ENCODE measurements around the gene TMEM235. TPM values are rescaled to one million over a fixed set of nuclear protein-coding genes. Genes with fewer than 3 reads are reported as not detected.

TMEM235 gene
- total RNA-seq, 1 donor, result not detected

DNA sequence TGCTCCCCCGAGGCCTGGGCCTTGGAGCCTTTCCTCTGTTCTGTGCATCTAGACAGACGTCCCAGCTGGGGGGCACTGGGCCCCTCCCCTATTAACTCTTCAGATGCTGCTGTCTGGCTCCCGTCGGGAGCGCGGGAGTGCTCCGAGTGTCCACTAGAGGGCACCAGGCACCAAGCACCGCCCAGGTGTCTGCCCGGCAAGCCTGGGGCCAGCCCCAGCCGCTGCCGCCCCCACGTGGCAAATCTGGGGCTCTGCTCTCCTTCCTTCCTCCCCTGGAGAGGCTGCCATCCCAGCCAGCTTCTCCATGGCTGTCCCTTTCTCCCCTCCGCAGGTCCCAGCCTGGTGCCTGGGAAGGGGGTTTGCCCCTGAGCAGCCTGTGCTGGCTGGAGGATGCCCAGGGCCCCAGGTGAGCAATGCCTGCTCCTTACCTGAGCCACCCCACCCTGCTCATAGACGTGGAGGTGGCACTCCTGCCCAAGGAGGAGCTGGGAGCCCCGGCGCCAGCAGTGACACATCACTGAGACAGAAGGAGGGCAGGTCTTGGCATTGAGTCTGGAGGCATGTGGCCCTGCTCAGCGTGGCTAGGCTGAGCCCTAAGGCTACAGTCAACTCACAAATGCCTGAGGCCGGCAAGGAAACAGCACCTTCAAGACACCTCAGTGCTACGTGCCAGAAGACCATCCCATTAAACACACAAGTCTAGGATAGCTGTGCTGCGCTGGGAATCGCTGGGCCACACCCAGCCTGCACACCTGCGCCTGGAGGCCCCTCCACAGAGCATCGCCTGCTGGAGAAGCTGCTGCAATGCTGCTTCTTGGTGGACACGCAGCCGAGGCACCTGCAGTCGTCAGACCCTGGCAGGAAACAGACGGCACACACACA is 19.7 kb downstream of the TMEM235 start:
- H2AFZ ChIP-seq (ENCODE audit: low read length), result peak overlapping the region; percentile 89
- H3K27ac ChIP-seq (ENCODE audit: low read depth, low read length), result no peak overlapping the region
- DNase-seq (ENCODE audit: insufficient read length, low spot score, missing footprints), result peak; percentile 100
- no peaks in the 10 kb centered on the region for H3K36me3 ChIP-seq (ENCODE audit: insufficient read depth, low read length)
- H3K27me3 ChIP-seq (ENCODE audit: insufficient read depth, low read length), result peaks cover 6% of the 10 kb centered on the region
- H3K79me2 ChIP-seq (ENCODE audit: insufficient read depth, low read length), result no peaks in the 10 kb centered on the region
- peaks cover 9% of the 10 kb centered on the region for H3K4me1 ChIP-seq (ENCODE audit: insufficient read depth, low read length)
- H3K4me3 ChIP-seq (ENCODE audit: insufficient read depth, low read length), result peak overlapping the region; percentile 60
- no peaks in the 10 kb centered on the region for H3K9me3 ChIP-seq (ENCODE audit: low read depth, low read length)
- H3K4me2 ChIP-seq (ENCODE audit: insufficient read depth, low read length), result peak overlapping the region; percentile 73
- no peaks in the 10 kb centered on the region for H4K20me1 ChIP-seq (ENCODE audit: insufficient read depth, low read length)
- TF ChIP-seq, protein P1, sequence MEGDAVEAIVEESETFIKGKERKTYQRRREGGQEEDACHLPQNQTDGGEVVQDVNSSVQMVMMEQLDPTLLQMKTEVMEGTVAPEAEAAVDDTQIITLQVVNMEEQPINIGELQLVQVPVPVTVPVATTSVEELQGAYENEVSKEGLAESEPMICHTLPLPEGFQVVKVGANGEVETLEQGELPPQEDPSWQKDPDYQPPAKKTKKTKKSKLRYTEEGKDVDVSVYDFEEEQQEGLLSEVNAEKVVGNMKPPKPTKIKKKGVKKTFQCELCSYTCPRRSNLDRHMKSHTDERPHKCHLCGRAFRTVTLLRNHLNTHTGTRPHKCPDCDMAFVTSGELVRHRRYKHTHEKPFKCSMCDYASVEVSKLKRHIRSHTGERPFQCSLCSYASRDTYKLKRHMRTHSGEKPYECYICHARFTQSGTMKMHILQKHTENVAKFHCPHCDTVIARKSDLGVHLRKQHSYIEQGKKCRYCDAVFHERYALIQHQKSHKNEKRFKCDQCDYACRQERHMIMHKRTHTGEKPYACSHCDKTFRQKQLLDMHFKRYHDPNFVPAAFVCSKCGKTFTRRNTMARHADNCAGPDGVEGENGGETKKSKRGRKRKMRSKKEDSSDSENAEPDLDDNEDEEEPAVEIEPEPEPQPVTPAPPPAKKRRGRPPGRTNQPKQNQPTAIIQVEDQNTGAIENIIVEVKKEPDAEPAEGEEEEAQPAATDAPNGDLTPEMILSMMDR (IDR thresholded peaks at IDR 0.05; ENCODE audit: extremely low read depth, low read depth, low read length), result peak; percentile 98

DNA sequence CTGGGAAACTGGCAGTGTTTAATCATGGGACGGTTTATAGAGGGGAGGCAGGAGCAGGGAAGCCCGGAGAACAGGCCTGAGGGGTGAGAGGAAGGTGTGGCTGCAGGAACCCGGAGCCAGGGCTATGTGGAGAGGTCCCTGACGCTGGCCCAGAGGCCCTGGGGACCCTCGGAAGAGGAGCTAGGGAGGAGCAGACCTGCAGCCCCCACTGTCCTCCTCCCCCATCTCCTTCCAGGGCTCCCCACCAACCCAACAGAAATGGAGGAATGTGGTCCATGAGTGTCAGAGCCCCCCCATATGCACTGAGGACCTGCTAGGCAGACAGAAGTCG is 20.3 kb downstream of the TMEM235 start:
- H3K9me3 ChIP-seq (ENCODE audit: low read depth, low read length), result no peaks in the 10 kb centered on the region
- H3K27me3 ChIP-seq (ENCODE audit: insufficient read depth, low read length), result peaks cover 6% of the 10 kb centered on the region
- no peaks in the 10 kb centered on the region for H4K20me1 ChIP-seq (ENCODE audit: insufficient read depth, low read length)
- H3K79me2 ChIP-seq (ENCODE audit: insufficient read depth, low read length), result no peaks in the 10 kb centered on the region
- no peak overlapping the region for H3K4me2 ChIP-seq (ENCODE audit: insufficient read depth, low read length)
- H3K4me1 ChIP-seq (ENCODE audit: insufficient read depth, low read length), result peaks cover 9% of the 10 kb centered on the region
- TF ChIP-seq, protein P1 (IDR thresholded peaks at IDR 0.05; ENCODE audit: extremely low read depth, low read depth, low read length), result no peak
- no peak overlapping the region for H2AFZ ChIP-seq (ENCODE audit: low read length)
- H3K27ac ChIP-seq (ENCODE audit: low read depth, low read length), result no peak overlapping the region
- H3K4me3 ChIP-seq (ENCODE audit: insufficient read depth, low read length), result no peak overlapping the region
- DNase-seq (ENCODE audit: insufficient read length, low spot score, missing footprints), result no peak
- H3K36me3 ChIP-seq (ENCODE audit: insufficient read depth, low read length), result no peaks in the 10 kb centered on the region

DNA sequence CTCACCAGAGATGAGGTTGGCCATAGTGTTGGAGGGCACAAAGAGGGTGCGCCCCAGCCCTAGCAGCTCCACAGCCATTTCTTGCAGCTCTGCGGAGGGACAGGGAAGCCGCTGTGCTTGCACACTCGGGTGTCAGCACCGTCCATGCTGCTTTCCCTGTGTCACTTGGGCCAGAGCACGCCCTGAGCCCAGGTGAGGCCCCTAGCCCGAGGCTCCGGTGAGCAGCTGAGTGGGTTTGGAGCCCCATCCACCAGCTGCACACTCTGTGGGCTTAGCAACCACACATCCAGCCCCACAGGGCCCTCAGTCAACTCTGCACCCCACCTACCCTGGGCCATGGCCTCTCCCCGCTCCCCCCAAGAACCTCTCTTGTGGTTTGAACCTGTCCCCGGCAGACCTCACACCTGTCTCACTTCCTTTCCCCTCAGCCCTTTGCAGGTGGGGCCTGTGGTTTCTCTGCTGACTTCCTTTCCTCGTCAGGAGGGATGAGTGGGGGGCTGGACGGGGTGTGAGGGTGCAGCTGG is 20.7 kb downstream of the TMEM235 start:
- peak; percentile 48 for DNase-seq (ENCODE audit: insufficient read length, low spot score, missing footprints)
- TF ChIP-seq, protein P1 (IDR thresholded peaks at IDR 0.05; ENCODE audit: extremely low read depth, low read depth, low read length), result no peak
- no peaks in the 10 kb centered on the region for H3K9me3 ChIP-seq (ENCODE audit: low read depth, low read length)
- no peaks in the 10 kb centered on the region for H3K36me3 ChIP-seq (ENCODE audit: insufficient read depth, low read length)
- H2AFZ ChIP-seq (ENCODE audit: low read length), result no peak overlapping the region
- no peak overlapping the region for H3K27ac ChIP-seq (ENCODE audit: low read depth, low read length)
- H3K27me3 ChIP-seq (ENCODE audit: insufficient read depth, low read length), result peaks cover 6% of the 10 kb centered on the region
- H3K4me1 ChIP-seq (ENCODE audit: insufficient read depth, low read length), result peaks cover 9% of the 10 kb centered on the region
- no peaks in the 10 kb centered on the region for H4K20me1 ChIP-seq (ENCODE audit: insufficient read depth, low read length)
- H3K79me2 ChIP-seq (ENCODE audit: insufficient read depth, low read length), result no peaks in the 10 kb centered on the region
- H3K4me3 ChIP-seq (ENCODE audit: insufficient read depth, low read length), result no peak overlapping the region
- H3K4me2 ChIP-seq (ENCODE audit: insufficient read depth, low read length), result no peak overlapping the region
